GM12891 (cell line): ENCODE data around the gene ZNF32.

Source experiments
- PAX5 ChIP-seq: IDR thresholded peaks from 2 replicates; pipeline ENCODE4 v1.6.1; 2011; ENCODE audit warnings: low read length, moderate library complexity, mild to moderate bottlenecking; ENCODE audit not compliant: insufficient read depth, severe bottlenecking
- POLR2A ChIP-seq: IDR thresholded peaks from 2 replicates; pipeline ENCODE4 v1.6.1; 2011; ENCODE audit warnings: low read depth, low read length, control low read depth
- POLR2AphosphoS5 ChIP-seq: IDR thresholded peaks from 2 replicates; pipeline ENCODE4 v1.6.1; 2011; ENCODE audit warnings: low read depth, low read length, control low read depth
- POU2F2 ChIP-seq: IDR thresholded peaks from 2 replicates; pipeline ENCODE4 v1.6.1; 2011; ENCODE audit warnings: low read depth, mild to moderate bottlenecking, control low read depth, low read length, moderate library complexity
- SPI1 ChIP-seq: IDR thresholded peaks from 2 replicates; pipeline ENCODE4 v1.6.1; 2011; ENCODE audit warnings: low read depth, low read length, control low read depth
- TAF1 ChIP-seq: IDR thresholded peaks from 2 replicates; pipeline ENCODE4 v1.6.1; 2011; ENCODE audit warnings: low read depth, low read length, control low read depth

- TF ChIP-seq POLR2A (no peak), PAX5 (no peak), POLR2AphosphoS5 (no peak), SPI1 (no peak), TAF1 (no peak), POU2F2 (no peak)
Measured at GRCh38 chr10:43623351-43623750, 25.3 kb downstream of the ZNF32 start.
